Measurements from ENCODE around the gene MRPL57. TPM values are rescaled to one million over a fixed set of nuclear protein-coding genes. Genes with fewer than 3 reads are reported as not detected.

The MRPL57 gene
- total RNA-seq, 2 experiments from 2014 or later = 10.0 to 10.5 TPM

DNA sequence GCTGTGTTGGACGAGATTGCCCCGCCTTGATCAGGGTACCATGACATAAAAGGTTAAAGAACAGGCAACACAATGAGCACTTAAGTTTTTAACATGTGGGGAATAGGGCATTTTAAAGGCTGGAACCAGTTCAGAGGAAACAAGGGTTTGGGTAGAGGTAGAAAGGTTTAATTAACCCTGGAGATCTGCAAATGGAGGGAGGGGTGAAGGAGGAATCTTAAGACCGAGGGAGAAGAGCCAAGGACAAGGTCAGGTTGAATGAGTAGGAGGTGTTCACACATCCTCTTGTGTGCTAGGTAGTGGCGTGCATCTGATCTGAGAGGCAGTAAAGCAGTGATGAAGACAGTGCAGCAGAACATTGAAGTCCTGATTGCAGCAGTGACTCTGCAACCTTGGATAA is 28.6 kb upstream of the MRPL57 start:
- Mint-ChIP-seq H3K9me3 (no peaks in the 10 kb centered on the region), H3K4me1 (ENCODE audit: low read depth) (peaks cover 15% of the 10 kb centered on the region), H3K27me3 (no peaks in the 10 kb centered on the region), H3K4me3 (no peak overlapping the region), H3K36me3 (ENCODE audit: low read depth) (peaks cover 60% of the 10 kb centered on the region), H3K27ac (peak overlapping the region; percentile 25)
- H3K27me3 ChIP-seq (ENCODE audit: control insufficient read depth in 1 of 2, insufficient read depth in 2 of 2, low read length in 2 of 2) = no peaks in the 10 kb centered on the region
- intact Hi-C loops (cut with DNase I, micrococcal nuclease) = no loop called here
- no peak overlapping the region for H3K4me3 ChIP-seq (ENCODE audit: low read length)
- TF ChIP-seq, protein P1, sequence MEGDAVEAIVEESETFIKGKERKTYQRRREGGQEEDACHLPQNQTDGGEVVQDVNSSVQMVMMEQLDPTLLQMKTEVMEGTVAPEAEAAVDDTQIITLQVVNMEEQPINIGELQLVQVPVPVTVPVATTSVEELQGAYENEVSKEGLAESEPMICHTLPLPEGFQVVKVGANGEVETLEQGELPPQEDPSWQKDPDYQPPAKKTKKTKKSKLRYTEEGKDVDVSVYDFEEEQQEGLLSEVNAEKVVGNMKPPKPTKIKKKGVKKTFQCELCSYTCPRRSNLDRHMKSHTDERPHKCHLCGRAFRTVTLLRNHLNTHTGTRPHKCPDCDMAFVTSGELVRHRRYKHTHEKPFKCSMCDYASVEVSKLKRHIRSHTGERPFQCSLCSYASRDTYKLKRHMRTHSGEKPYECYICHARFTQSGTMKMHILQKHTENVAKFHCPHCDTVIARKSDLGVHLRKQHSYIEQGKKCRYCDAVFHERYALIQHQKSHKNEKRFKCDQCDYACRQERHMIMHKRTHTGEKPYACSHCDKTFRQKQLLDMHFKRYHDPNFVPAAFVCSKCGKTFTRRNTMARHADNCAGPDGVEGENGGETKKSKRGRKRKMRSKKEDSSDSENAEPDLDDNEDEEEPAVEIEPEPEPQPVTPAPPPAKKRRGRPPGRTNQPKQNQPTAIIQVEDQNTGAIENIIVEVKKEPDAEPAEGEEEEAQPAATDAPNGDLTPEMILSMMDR (IDR thresholded peaks at IDR 0.05) = no peak
- CTCF ChIA-PET = no interaction called here
- H3K4me1 ChIP-seq (ENCODE audit: insufficient read depth, low read length) = peaks cover 10% of the 10 kb centered on the region
- DNase-seq (no peak), ATAC-seq (ENCODE audit: poor library complexity) (peak; percentile 34)
- H3K9me3 ChIP-seq (ENCODE audit: control insufficient read depth in 1 of 2, insufficient read depth in 1 of 2, low read length in 2 of 2) = no peaks in the 10 kb centered on the region
- no peak overlapping the region for H3K27ac ChIP-seq (ENCODE audit: low read depth in 1 of 2, low read length in 2 of 2)
- POLR2A ChIA-PET = no interaction called here
- peaks cover 48% of the 10 kb centered on the region for H3K36me3 ChIP-seq (ENCODE audit: insufficient read depth, low read length)

DNA sequence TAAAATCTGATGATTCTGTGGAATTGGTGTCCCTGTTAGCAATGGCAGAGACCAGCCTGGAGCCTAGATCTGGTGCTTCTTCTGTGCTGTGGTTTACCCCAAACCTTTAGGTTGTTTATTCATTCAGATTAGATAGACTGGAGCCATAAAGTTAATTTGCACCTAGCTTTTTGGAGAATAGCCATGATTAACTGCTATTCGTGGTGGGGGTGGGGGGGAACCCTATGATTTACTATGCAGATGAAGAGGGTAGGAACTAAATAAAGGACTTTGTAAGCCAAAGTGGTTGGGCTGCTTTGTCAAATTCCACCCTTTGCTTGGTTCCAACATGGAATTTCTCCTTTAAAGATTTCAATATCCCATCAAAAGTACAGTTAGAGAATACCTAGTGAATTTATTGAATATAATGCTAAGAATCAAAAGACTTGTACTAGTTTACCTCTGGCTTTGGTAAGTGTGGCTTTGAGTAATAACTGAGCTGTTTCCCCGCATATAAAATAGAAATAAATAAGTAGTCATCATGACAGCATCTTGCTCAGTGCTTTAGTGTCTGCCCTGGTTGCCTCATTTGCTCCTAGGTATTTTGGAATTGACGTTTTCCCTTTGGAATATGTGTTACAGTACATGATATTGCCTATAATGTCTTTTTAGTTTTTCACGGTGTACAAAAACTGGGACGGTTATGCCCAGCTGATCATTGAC is 27.8 kb upstream of the MRPL57 start:
- Histone ChIP-seq H3K4me1 (ENCODE audit: insufficient read depth, low read length) (peaks cover 9% of the 10 kb centered on the region), H3K36me3 (ENCODE audit: insufficient read depth, low read length) (peaks cover 40% of the 10 kb centered on the region), H3K27ac (ENCODE audit: low read depth in 1 of 2, low read length in 2 of 2) (no peak overlapping the region), H3K4me3 (ENCODE audit: low read length) (no peak overlapping the region), H3K27me3 (ENCODE audit: control insufficient read depth in 1 of 2, insufficient read depth in 2 of 2, low read length in 2 of 2) (no peaks in the 10 kb centered on the region), H3K9me3 (ENCODE audit: control insufficient read depth in 1 of 2, insufficient read depth in 1 of 2, low read length in 2 of 2) (no peaks in the 10 kb centered on the region)
- Mint-ChIP-seq H3K27ac (no peak overlapping the region), H3K27me3 (no peaks in the 10 kb centered on the region), H3K4me1 (ENCODE audit: low read depth) (peaks cover 7% of the 10 kb centered on the region), H3K4me3 (no peak overlapping the region), H3K36me3 (ENCODE audit: low read depth) (peaks cover 51% of the 10 kb centered on the region), H3K9me3 (no peaks in the 10 kb centered on the region)
- TF ChIP-seq, protein P1 (IDR thresholded peaks at IDR 0.05) = no peak
- intact Hi-C loops (cut with DNase I, micrococcal nuclease) = no loop called here
- DNase-seq (no peak), ATAC-seq (ENCODE audit: poor library complexity) (no peak)
- POLR2A ChIA-PET = interaction anchor here (0.9 to 1.5 kb wide), 2 partner anchors 28 to 311 kb away, joined by 3 to 7 read pairs; partner anchors contain the start of genes MRPL57, SKA3 and ZDHHC20
- CTCF ChIA-PET = no interaction called here

DNA sequence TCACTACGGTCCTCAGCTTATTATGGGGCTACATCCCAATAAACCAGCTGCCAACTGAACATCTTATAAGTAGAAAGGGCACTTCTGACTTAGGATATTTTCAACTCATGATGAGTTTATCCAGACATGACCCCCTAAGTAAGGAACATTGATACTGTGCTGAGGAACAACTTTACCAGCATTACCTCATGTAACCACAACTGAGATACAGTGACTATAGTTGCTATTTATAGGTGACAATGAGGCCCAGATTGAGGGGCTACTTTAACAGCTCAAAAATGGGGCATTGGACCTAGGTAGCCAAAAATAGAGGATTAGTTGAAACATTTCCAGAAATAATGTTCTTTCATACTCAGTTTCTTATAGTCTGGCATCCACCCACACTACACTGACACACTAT is 26.9 kb upstream of the MRPL57 start:
- H3K27ac ChIP-seq (ENCODE audit: low read depth in 1 of 2, low read length in 2 of 2) = no peak overlapping the region
- H3K36me3 Mint-ChIP-seq (ENCODE audit: low read depth) = peaks cover 46% of the 10 kb centered on the region
- intact Hi-C loops (cut with DNase I, micrococcal nuclease) = no loop called here
- no peaks in the 10 kb centered on the region for H3K9me3 ChIP-seq (ENCODE audit: control insufficient read depth in 1 of 2, insufficient read depth in 1 of 2, low read length in 2 of 2)
- H3K36me3 ChIP-seq (ENCODE audit: insufficient read depth, low read length) = peaks cover 35% of the 10 kb centered on the region
- peaks cover 2% of the 10 kb centered on the region for H3K4me1 Mint-ChIP-seq (ENCODE audit: low read depth)
- DNase-seq = no peak
- H3K27me3 ChIP-seq (ENCODE audit: control insufficient read depth in 1 of 2, insufficient read depth in 2 of 2, low read length in 2 of 2) = no peaks in the 10 kb centered on the region
- POLR2A ChIA-PET = interaction anchor here (1.5 kb wide), 1 partner anchor 27 kb away, joined by 7 read pairs; the partner anchor contains the start of genes MRPL57 and SKA3
- no peaks in the 10 kb centered on the region for H3K27me3 Mint-ChIP-seq
- no peak overlapping the region for H3K4me3 ChIP-seq (ENCODE audit: low read length)
- TF ChIP-seq, protein P1 (IDR thresholded peaks at IDR 0.05) = no peak
- CTCF ChIA-PET = no interaction called here
- no peak for ATAC-seq (ENCODE audit: poor library complexity)
- H3K4me1 ChIP-seq (ENCODE audit: insufficient read depth, low read length) = peaks cover 3% of the 10 kb centered on the region
- no peaks in the 10 kb centered on the region for H3K9me3 Mint-ChIP-seq
- H3K27ac Mint-ChIP-seq = no peak overlapping the region
- H3K4me3 Mint-ChIP-seq = no peak overlapping the region

Measured in CD4-positive, alpha-beta T cell (primary cell).